D341Med (cell line): ENCODE results near the gene EEPD1.
A peak's percentile ranks its signal among the peaks of the same experiment; 100 is the strongest.
"Not testable (repeated sequence)": the region's sequence is repeated elsewhere in the genome, so short reads cannot be mapped to it uniquely, and the experiment has no call there.

Experiments used
- DNase-seq: peaks from one replicate; pipeline ENCODE4 v3.0.0; 2012; ENCODE audit warnings: low spot score

Gene EEPD1

GRCh38 chr7:36129048-36129534, 24.0 kb upstream of the EEPD1 start:
- no peak for DNase-seq

GRCh38 chr7:36130236-36130945, 22.7 kb upstream of the EEPD1 start:
- no peak for DNase-seq

- DNase-seq: no peak
Measured at GRCh38 chr7:36131026-36131425, 22.0 kb upstream of the EEPD1 start.

GRCh38 chr7:36131499-36131898, 21.6 kb upstream of the EEPD1 start:
- DNase-seq: no peak

- no peak for DNase-seq
Measured at GRCh38 chr7:36132012-36132411, 21.0 kb upstream of the EEPD1 start.

- DNase-seq: no peak
Measured at GRCh38 chr7:36135700-36136099, 17.4 kb upstream of the EEPD1 start.

- DNase-seq: no peak
Measured at GRCh38 chr7:36137258-36137657, 15.8 kb upstream of the EEPD1 start.

GRCh38 chr7:36137754-36138153, 15.3 kb upstream of the EEPD1 start:
- DNase-seq: no peak

DNA sequence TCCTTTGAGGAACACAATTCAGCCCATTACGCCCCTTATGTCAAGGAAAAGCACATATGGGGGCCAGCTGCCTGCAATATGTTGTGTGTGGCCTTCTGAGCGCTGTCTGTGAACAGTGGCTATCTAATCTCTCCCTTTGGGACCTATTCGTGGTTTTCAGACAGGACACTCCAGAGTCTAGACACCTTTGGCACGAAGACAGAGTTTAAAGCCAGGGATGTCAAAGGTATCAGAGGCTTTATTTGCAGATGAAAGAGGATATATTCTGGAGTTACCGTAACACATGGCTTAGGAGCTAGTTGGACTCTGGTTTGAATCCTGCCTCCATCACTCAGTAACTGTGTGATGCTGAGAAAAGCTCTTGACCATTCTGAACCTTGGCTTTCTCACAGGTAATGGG, 14.8 kb upstream of the EEPD1 start:
- no peak for DNase-seq

DNA sequence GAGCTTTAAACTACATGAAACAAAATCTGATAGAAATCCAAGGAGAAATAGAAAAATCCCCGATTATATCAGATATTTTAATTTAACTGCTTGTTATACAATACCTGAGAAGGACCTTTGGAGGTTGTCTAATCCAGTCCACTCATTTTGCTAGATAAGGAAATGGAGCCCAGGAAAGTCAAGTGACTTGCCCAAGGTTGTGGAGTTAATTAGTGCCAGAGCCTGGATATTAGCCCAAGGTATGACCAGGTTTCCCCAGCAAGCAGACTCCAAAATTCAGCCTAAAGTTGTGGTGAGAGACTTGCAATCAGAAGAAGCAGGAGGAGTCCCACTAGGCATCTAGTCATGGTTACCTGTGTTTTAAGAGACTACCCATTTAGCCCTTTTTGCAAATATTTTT, 11.7 kb upstream of the EEPD1 start:
- DNase-seq: no peak

- DNase-seq: no peak
Measured at GRCh38 chr7:36141850-36142249, 11.2 kb upstream of the EEPD1 start.

DNA sequence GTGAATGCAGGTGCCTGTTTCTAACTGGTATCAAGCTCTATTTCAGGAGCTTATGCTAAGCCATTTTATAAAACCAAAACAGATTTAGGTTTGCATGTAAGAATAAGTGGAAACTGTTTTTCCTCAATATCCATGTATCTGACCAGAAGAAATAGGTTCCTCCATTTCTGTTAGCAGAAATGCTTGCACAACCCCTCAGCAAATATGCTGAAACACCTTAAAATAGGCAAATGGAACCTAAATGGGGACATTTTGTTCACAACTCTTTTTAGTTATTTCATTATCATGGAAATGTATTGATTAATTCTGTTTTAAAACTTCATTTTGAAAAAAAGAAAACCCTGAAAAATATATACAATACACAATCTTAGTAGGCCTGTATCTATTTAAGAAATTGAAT, 8.9 kb upstream of the EEPD1 start:
- no peak for DNase-seq

- no peak for DNase-seq
Measured at GRCh38 chr7:36145686-36146085, 7.4 kb upstream of the EEPD1 start.

- DNase-seq: no peak
Measured at GRCh38 chr7:36147361-36147760, 5.7 kb upstream of the EEPD1 start.

DNA sequence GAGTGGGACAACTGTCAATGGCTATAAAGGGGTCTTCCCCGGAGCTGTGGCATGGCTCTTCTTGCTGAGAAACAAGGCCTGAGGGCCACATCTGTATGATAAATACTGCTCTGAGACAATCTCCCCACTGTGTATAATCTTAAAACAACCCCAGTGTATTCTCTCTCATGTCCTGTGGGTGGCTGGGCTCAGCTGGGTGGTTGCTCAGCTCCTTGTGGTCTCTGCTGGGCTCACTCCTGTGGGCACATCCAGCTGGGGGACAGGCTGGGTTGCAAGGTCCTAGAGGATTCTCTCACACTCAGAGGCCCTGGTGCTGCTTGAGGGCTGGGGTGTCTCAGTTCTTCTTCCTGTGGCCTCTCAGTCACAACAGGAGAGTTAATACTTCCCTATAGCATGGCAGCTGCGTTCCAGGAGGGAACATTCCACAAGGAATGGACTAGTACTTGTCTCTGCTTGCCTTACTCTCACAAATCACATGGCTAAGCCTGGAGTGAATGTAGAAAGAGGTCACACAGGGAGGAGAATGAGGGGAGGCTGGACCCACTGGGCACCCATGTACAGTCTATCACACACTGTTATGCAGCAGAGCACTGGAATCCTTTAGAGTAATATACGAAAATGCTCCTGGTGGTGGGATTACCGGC, 4.5 kb upstream of the EEPD1 start:
- DNase-seq: no peak

DNA sequence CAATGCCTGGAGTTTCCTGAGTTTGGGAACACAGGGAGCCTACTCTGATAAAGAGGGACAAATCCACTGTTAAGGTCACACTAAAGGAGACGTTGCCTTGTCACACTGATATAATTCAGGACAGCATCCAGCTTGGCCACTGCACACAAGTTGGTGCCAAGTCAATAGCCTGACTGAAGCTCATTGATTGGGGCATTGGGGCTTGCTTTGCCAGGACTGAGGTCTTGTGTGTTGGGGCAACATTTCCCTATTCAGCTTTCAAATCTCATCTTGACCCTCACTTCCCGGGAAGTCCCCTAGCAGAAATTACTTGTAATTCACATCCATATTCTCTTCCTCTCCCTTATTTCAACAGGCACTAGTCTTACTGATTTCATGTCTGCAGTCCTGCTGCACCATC, 3.8 kb upstream of the EEPD1 start:
- DNase-seq: not testable (repeated sequence)

DNA sequence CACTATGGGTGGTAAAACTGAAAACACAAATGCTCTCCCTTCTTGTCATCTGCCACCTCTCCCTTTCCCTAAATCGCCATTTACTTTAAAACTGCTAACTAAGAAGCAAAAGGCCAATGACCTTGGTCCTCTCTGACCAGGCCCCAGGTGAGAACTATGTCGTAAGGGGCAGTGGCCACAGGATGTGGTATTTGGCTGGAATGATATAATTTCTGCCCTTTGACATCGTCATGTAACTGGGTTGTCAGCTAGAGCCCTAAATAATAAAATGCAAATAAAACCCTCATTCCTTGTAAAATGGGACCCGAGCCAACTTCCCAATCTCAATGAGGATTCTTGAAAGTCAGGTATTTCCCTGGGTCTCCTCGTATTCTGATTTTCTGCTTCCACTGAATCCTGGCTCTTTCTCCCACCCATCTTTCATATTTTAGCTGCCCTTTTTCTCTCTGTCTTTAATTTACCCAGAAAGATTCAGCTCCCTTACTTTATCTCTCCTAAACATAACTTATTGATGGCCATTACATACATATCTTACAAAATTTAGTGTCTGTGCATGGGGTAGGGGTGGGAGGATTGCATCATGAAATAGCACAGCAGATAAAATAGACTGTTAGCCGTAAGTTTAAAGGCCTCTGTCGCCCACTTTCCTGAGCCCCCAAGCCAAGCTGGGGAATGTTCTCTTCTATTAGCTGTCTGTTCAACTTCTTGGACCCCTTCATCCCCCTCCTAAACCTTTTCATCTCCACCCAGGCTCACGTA, 3.2 kb upstream of the EEPD1 start:
- no peak for DNase-seq

DNA sequence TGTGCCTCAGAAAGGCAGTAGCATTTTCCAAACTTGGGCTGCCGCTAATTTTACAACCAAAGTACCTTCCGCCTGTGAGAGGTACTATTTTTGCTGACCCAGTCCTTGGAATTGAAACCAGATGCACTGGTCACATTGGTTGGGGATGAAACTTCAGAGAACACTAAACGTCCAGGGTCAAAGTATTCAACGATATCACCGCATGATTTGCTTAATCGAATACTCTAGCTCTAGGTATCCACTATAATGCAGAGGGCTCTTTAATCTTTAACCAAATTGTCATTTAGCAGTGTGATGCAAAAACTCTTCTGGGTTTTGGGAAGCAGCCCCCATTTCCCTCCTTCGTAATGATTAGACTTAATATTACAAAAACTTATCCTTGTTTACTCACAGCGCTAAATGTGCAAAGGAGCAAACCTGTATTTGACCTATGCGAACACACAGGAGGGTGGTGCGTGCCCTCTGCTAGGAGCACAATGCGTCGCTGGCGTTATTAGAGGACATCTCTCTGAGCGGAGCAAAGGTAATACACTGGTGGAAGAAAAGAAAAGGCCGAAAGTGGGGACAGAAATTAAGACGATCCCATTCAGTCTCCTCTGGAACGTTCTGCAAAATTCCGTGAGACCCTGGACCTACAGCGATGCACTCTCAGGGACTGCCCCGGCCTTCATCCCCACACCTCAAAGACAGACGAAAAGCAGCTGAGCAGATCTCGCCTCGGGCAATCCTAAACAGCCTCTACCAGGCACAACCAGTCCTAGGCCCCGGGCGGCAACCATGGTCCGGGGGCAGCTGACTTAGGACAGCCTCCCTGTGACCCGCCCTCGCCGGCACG, 916 bp upstream of the EEPD1 start:
- DNase-seq: peak; percentile 35

GRCh38 chr7:36153571-36154097, 580 bp downstream of the EEPD1 start:
- no peak for DNase-seq

DNA sequence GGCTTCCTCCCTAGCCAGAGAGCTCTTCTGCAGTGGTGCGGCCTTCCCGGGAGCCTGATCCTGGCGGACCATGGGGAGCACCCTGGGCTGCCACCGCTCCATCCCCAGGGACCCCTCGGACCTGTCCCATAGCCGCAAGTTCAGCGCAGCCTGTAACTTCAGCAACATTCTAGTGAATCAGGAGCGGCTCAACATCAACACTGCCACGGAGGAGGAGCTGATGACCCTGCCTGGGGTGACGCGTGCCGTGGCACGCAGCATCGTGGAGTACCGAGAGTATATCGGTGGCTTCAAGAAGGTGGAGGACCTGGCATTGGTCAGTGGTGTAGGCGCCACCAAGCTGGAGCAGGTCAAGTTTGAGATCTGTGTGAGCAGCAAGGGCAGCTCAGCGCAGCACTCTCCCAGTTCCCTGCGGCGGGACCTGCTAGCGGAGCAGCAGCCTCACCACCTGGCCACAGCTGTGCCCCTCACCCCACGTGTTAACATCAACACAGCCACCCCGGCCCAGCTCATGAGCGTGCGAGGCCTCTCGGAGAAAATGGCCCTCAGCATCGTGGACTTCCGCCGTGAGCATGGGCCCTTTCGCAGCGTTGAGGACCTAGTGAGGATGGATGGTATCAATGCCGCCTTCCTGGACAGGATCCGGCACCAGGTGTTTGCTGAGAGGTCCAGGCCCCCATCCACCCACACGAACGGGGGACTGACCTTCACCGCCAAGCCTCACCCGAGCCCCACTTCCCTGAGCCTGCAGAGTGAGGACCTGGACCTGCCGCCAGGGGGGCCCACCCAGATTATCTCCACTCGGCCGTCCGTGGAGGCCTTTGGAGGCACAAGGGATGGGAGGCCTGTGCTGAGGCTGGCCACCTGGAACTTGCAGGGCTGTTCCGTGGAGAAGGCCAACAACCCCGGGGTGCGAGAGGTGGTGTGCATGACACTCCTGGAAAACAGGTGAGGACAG, 1.5 kb downstream of the EEPD1 start:
- DNase-seq: no peak
